Measurements from ENCODE around the gene SH3GL1. TPM values are rescaled to one million over a fixed set of nuclear protein-coding genes. Genes with fewer than 3 reads are reported as not detected.

The SH3GL1 gene
- polyA plus RNA-seq, 1 of the 3 experiments (the other 2 are of a cell fraction), result 82.8 TPM

DNA sequence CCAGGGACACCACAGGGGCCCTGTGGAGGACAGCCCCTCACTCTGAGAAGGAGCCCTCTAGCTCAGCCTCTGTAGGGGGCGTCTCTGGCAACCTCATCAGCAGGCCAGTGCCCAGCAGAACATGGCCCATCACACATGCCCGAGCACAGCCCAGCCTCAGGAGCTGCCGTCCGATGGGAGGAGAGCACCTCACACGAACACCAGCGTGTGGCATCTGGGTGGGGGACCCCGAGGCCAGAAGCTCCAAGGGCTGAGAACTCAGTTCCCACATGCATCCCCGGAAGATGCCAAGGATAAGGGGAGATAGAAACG is 11.3 kb downstream of the SH3GL1 start:
- H3K9me3 ChIP-seq, result no peaks in the 10 kb centered on the region
- WGBS (ENCODE audit: low lambda C conversion rate), result 92% methylated on average over 7 of the region's 9 CpGs
- DNase-seq, result no peak
- no peak overlapping the region for H3K27ac ChIP-seq (ENCODE audit: low read depth in 2 of 2, low read length in 1 of 2)
- peaks cover 4 to 5% of the 10 kb centered on the region in 2 experiments for H3K36me3 ChIP-seq (replicated peaks in 1 of 2; ENCODE audit: control insufficient read depth in 1 of 2, insufficient read depth in 2 of 2, low read length in 1 of 2)
- H3K79me2 ChIP-seq (ENCODE audit: insufficient read depth), result peaks cover 96% of the 10 kb centered on the region
- no peaks in the 10 kb centered on the region for H3F3A ChIP-seq (replicated peaks; ENCODE audit: insufficient read depth)
- no peak overlapping the region for H3K4me3 ChIP-seq (ENCODE audit: low read depth in 2 of 2, low read length in 1 of 2)
- CTCF ChIA-PET, result interaction anchor here (0.6 to 2.9 kb wide), 3 partner anchors 11 to 426 kb away, joined by 3 to 10 read pairs (median 3); partner anchors contain the start of gene SH3GL1
- no peaks in the 10 kb centered on the region for H3K9me2 ChIP-seq
- peaks cover 0 to 20% of the 10 kb centered on the region in 2 experiments; a peak in 1 of 4 replicates for H3K4me1 ChIP-seq (ENCODE audit: control insufficient read depth in 1 of 2, insufficient read depth in 2 of 2, low read depth in 1 of 2, low read length in 1 of 2)
- no peak overlapping the region for H2AFZ ChIP-seq (ENCODE audit: low read depth)
- peaks cover 86% of the 10 kb centered on the region for H4K20me1 ChIP-seq (ENCODE audit: insufficient read depth)
- no peak overlapping the region for H3K9ac ChIP-seq
- no peaks in the 10 kb centered on the region for H3K27me3 ChIP-seq (ENCODE audit: insufficient read depth)
- POLR2A ChIA-PET, result no interaction called here
- no peak for TF ChIP-seq NRF1 (IDR thresholded peaks at IDR 0.05; ENCODE audit: low read depth, low read length)
- TF ChIP-seq RAD21 (IDR thresholded peaks at IDR 0.05; ENCODE audit: low read length), result no peak
- no peak for TF ChIP-seq FOSL2 (IDR thresholded peaks at IDR 0.05; ENCODE audit: borderline replicate concordance, low read depth)
- no peak for TF ChIP-seq POLR2AphosphoS5 (IDR thresholded peaks at IDR 0.05; ENCODE audit: low read depth, low read length)
- no peak for TF ChIP-seq RXRA (IDR thresholded peaks at IDR 0.05; ENCODE audit: borderline replicate concordance, low read depth)
- no peak for TF ChIP-seq JUND (IDR thresholded peaks at IDR 0.05)
- TF ChIP-seq SMC3 (IDR thresholded peaks at IDR 0.05; ENCODE audit: low read depth, low read length), result no peak
- TF ChIP-seq, protein P1, sequence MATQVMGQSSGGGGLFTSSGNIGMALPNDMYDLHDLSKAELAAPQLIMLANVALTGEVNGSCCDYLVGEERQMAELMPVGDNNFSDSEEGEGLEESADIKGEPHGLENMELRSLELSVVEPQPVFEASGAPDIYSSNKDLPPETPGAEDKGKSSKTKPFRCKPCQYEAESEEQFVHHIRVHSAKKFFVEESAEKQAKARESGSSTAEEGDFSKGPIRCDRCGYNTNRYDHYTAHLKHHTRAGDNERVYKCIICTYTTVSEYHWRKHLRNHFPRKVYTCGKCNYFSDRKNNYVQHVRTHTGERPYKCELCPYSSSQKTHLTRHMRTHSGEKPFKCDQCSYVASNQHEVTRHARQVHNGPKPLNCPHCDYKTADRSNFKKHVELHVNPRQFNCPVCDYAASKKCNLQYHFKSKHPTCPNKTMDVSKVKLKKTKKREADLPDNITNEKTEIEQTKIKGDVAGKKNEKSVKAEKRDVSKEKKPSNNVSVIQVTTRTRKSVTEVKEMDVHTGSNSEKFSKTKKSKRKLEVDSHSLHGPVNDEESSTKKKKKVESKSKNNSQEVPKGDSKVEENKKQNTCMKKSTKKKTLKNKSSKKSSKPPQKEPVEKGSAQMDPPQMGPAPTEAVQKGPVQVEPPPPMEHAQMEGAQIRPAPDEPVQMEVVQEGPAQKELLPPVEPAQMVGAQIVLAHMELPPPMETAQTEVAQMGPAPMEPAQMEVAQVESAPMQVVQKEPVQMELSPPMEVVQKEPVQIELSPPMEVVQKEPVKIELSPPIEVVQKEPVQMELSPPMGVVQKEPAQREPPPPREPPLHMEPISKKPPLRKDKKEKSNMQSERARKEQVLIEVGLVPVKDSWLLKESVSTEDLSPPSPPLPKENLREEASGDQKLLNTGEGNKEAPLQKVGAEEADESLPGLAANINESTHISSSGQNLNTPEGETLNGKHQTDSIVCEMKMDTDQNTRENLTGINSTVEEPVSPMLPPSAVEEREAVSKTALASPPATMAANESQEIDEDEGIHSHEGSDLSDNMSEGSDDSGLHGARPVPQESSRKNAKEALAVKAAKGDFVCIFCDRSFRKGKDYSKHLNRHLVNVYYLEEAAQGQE (IDR thresholded peaks at IDR 0.05; ENCODE audit: low read depth, low read length), result no peak
- TF ChIP-seq TCF12 (IDR thresholded peaks at IDR 0.05), result no peak
- TF ChIP-seq MXI1 (IDR thresholded peaks at IDR 0.05; ENCODE audit: low read depth, low read length), result no peak
- TF ChIP-seq GABPA (IDR thresholded peaks at IDR 0.05; ENCODE audit: low read depth), result no peak
- TF ChIP-seq, protein P2, sequence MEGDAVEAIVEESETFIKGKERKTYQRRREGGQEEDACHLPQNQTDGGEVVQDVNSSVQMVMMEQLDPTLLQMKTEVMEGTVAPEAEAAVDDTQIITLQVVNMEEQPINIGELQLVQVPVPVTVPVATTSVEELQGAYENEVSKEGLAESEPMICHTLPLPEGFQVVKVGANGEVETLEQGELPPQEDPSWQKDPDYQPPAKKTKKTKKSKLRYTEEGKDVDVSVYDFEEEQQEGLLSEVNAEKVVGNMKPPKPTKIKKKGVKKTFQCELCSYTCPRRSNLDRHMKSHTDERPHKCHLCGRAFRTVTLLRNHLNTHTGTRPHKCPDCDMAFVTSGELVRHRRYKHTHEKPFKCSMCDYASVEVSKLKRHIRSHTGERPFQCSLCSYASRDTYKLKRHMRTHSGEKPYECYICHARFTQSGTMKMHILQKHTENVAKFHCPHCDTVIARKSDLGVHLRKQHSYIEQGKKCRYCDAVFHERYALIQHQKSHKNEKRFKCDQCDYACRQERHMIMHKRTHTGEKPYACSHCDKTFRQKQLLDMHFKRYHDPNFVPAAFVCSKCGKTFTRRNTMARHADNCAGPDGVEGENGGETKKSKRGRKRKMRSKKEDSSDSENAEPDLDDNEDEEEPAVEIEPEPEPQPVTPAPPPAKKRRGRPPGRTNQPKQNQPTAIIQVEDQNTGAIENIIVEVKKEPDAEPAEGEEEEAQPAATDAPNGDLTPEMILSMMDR (IDR thresholded peaks at IDR 0.05), result no peak
- no peak for TF ChIP-seq RFX5 (IDR thresholded peaks at IDR 0.05; ENCODE audit: low read length)
- TF ChIP-seq TEAD4 (IDR thresholded peaks at IDR 0.05; ENCODE audit: borderline replicate concordance, insufficient read depth), result no peak
- no peak for TF ChIP-seq GATA2 (CRISPR knock-in tag; IDR thresholded peaks at IDR 0.05)
- TF ChIP-seq YY1 (IDR thresholded peaks at IDR 0.05; ENCODE audit: low read depth), result no peak
- TF ChIP-seq, protein P3, sequence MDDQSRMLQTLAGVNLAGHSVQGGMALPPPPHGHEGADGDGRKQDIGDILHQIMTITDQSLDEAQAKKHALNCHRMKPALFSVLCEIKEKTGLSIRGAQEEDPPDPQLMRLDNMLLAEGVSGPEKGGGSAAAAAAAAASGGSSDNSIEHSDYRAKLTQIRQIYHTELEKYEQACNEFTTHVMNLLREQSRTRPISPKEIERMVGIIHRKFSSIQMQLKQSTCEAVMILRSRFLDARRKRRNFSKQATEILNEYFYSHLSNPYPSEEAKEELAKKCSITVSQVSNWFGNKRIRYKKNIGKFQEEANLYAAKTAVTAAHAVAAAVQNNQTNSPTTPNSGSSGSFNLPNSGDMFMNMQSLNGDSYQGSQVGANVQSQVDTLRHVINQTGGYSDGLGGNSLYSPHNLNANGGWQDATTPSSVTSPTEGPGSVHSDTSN (IDR thresholded peaks at IDR 0.05), result no peak
- TF ChIP-seq CHD2 (IDR thresholded peaks at IDR 0.05; ENCODE audit: low read length, partially characterized antibody), result no peak
- no peak for TF ChIP-seq ELF1 (IDR thresholded peaks at IDR 0.05)
- no peak overlapping the region for H3K4me2 ChIP-seq
